AG04450 (cell line): ENCODE results near the gene KLHL36. TPM values are rescaled to one million over a fixed set of nuclear protein-coding genes. Genes with fewer than 3 reads are reported as not detected.

Source experiments
- CTCF ChIA-PET: fragments of 300-600, 350-600 bp; formaldehyde crosslinking; extraction: SDS; loops from one replicate; lab custom pipeline; 2022; ENCODE audit warnings: antibody characterized with exemption, inconsistent platforms; lab: Charles Lee
- POLR2A ChIA-PET: fragments of 350-600 bp; formaldehyde crosslinking; extraction: SDS; loops from one replicate; lab custom pipeline; 2021; ENCODE audit warnings: antibody characterized with exemption, inconsistent platforms; lab: Yijun Ruan, JAX
- DNase-seq: peaks from one replicate; pipeline ENCODE4 v3.0.0-alpha.2; 2011; ENCODE audit warnings: low read depth, low spot score
- H3K27ac ChIP-seq: one replicate; pipeline ENCODE4 v1.5.1; 2012; ENCODE audit warnings: low read depth, low read length, control low read depth
- H3K27me3 ChIP-seq: one replicate; pipeline ENCODE4 v1.6.0; 2012; ENCODE audit warnings: low read length; ENCODE audit not compliant: control insufficient read depth, insufficient read depth
- H3K4me3 ChIP-seq: 2 replicates; pipeline ENCODE4 v1.5.1; 2011; ENCODE audit warnings: mild to moderate bottlenecking, low read depth, low read length, control low read depth
- H3K9me3 ChIP-seq: 2 replicates; pipeline ENCODE4 v1.5.1; 2012; ENCODE audit warnings: low read length; ENCODE audit not compliant: control insufficient read depth, insufficient read depth
- CTCF ChIP-seq: IDR thresholded peaks from 2 replicates; pipeline ENCODE4 v1.5.1; 2011; ENCODE audit warnings: low read depth, low read length, control low read depth, inconsistent platforms
- polyA plus RNA-seq: library from polyadenylated mRNA; depleted of rRNA; stranded (reverse); fragments of >200 nt; gene quantifications from 2 replicates; pipeline ENCODE4 v1.2.3, GENCODE V29; 2011

KLHL36 gene
- polyA plus RNA-seq, 1 experiment: 32.6 TPM

GRCh38 chr16:84699712-84700445 lies 51.6 kb downstream of the KLHL36 start, which contains the start of gene USP10:
Gene USP10, plus strand, starts transcription at chr16:84700000. Its CDS starts 91 bp downstream, at chr16:84700091.
- Histone ChIP-seq H3K9me3 (no peaks in the 10 kb centered on the region), H3K4me3 (peak within 1 kb of the TSS; percentile 84), H3K27ac (no peak within 1 kb of the TSS), H3K27me3 (no peaks in the 10 kb centered on the region)
- ChIA-PET POLR2A (interaction anchor here (1.4 kb wide), 1 partner anchor 10 kb away, joined by 4 read pairs; no protein-coding TSS in a partner anchor), CTCF (interaction anchor here (0.6 to 2.0 kb wide), 4 partner anchors 13 to 216 kb away, joined by 3 to 23 read pairs (median 10); no protein-coding TSS in a partner anchor)
- TF ChIP-seq CTCF: no peak
- no peak for DNase-seq

GRCh38 chr16:84700446-84701300 lies 52.4 kb downstream of the KLHL36 start:
- Histone ChIP-seq H3K27me3 (no peaks in the 10 kb centered on the region), H3K9me3 (no peaks in the 10 kb centered on the region), H3K27ac (no peak overlapping the region), H3K4me3 (peak overlapping the region; percentile 84)
- no peak for DNase-seq
- ChIA-PET CTCF (interaction anchor here (0.6 to 2.0 kb wide), 9 partner anchors 12 to 217 kb away, joined by 3 to 23 read pairs (median 3); no protein-coding TSS in a partner anchor), POLR2A (interaction anchor here (1.4 kb wide), 1 partner anchor 11 kb away, joined by 4 read pairs; no protein-coding TSS in a partner anchor)
- no peak for TF ChIP-seq CTCF

- CTCF ChIA-PET: interaction anchor here (0.9 to 2.0 kb wide), 4 partner anchors 21 to 81 kb away, joined by 3 to 14 read pairs (median 4); no protein-coding TSS in a partner anchor
- no peaks in the 10 kb centered on the region for H3K9me3 ChIP-seq
- TF ChIP-seq CTCF: no peak
- no peaks in the 10 kb centered on the region for H3K27me3 ChIP-seq
- DNase-seq: no peak
- H3K27ac ChIP-seq: no peak overlapping the region
- H3K4me3 ChIP-seq: no peak overlapping the region
- POLR2A ChIA-PET: no interaction called here
These were observed 55.4 kb downstream of the KLHL36 start for GRCh38 chr16:84703681-84704080.

- H3K4me3 ChIP-seq: no peak overlapping the region
- POLR2A ChIA-PET: no interaction called here
- H3K9me3 ChIP-seq: no peaks in the 10 kb centered on the region
- CTCF ChIA-PET: interaction anchor here (1.3 to 2.0 kb wide), 2 partner anchors 22 to 33 kb away, joined by 4 to 14 read pairs; no protein-coding TSS in a partner anchor
- no peak for DNase-seq
- TF ChIP-seq CTCF: no peak
- no peak overlapping the region for H3K27ac ChIP-seq
- H3K27me3 ChIP-seq: no peaks in the 10 kb centered on the region
These were observed 55.9 kb downstream of the KLHL36 start for GRCh38 chr16:84704253-84704652.
